HG03108 (cell line): ENCODE measurements around the gene MRPS18A.
"Not testable (repeated sequence)": the region's sequence is repeated elsewhere in the genome, so short reads cannot be mapped to it uniquely, and the experiment has no call there.

Source experiments
- ATAC-seq: cut with Tn5 transposase; IDR thresholded peaks from one replicate; pipeline ENCODE4 v1.9.1; 2021; ENCODE audit warnings: moderate library complexity; ENCODE audit not compliant: unreplicated experiment

The MRPS18A gene

DNA sequence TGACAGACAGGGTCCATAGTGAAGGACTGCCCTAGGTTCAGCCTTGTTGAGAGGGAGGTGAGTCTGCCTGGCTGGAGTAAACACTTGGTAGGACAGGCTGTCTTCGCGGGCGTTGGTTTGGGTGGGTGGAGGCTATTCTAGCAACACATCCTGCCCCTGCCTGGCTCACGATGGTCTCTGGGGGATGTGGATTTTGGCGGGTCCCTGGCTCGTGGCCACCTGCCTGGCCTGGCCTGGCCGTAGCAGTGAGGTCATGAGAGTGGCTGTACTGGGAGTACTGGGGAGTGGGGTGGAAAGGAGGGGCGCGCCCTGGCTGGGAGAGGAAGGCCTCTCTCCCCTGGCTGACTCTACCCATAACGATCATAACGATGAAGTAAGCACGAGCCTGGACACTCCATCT is 30.2 kb upstream of the MRPS18A start:
- ATAC-seq: no peak

GRCh38 chr6:43717389-43717788 is 29.8 kb upstream of the MRPS18A start:
- ATAC-seq: no peak

- ATAC-seq: no peak
These were observed 28.5 kb upstream of the MRPS18A start for GRCh38 chr6:43716099-43716498.

DNA sequence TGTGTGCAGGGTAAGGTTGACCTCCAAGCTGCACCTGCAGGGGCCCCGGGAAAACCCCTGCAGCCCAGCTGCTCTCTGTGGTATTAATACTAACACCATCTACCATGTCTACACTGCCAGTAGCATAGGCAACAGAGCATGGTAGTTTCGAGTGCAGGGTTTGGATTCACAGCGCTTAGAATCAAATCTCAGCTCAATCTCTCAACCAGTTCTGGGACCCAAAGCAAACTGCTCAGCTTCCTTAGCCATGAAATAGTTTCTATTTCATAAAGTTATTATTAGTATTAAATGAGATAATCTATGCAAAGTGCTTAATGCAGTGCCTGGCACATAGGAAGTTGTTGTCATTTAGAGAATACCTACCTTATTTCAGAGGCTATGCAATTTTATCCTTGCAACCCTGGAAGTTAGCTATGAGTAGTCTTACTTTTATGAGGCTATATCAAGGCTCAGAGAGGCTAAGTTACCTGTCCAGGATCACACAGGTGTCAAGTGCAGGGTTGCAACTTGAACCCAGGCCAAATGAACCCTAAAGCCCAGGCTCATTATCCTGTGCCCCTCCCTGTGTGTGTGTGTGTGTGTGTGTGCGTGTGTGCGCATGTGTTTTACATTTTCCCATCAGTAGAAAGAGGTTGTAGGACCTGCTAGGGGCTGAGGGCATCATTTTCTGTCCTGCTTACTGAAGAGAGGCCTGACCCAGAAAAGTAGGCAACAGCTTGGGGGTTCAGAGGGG is 27.6 kb upstream of the MRPS18A start:
- peak; percentile 84 for ATAC-seq

GRCh38 chr6:43714311-43715055 is 26.9 kb upstream of the MRPS18A start:
- peak; percentile 19 for ATAC-seq

DNA sequence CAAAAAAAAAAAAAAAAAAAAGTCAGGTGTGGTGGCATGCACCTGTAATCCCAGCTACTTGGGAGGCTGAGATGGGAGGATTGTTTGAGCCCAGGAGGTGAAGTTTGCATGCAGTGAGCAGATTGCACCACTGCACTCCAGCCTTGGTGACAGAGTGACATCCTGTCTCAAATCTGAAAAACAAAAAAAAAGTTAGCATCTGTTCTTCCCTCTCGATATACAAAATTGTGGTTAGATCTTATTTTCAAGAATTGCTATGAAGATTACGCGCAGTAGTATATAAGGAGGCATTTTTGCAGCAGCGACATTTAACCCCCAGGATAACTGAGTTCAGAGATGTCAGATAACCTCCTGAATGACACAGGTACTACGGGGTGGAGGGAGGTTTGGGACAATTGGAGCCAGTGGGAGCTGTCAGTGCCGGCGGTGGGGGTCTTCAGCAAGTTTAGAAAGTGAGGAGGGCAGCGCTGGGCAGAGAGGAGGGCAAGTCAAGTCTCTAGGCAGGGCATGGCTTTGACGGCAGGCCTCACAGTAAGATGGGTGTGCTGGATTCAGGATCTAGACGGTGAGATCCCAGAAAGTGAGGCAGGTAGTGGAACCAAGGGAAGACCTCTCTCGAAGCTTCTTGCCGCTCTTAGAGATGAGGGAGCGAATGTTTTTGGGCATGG is 26.2 kb upstream of the MRPS18A start:
- ATAC-seq: no peak

DNA sequence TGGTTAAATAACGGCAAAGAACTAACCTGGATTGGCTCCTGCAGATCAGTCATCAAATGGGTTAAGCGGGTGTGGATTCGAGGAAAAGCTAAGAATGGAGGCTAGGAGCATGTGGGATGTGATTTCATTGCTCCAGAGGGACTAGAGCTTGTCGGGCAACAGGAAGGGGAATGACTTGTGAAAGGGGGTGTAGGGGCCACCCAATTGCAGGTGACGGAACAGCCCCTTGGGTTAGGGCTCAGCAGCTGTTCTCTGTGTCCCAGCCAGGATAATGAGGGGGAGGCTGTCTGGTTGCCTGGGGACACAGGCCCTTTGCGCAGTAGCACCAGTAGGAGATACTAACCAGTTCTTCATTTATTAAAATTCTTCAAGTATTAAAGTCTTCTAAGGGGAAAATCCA is 25.0 kb upstream of the MRPS18A start:
- no peak for ATAC-seq

DNA sequence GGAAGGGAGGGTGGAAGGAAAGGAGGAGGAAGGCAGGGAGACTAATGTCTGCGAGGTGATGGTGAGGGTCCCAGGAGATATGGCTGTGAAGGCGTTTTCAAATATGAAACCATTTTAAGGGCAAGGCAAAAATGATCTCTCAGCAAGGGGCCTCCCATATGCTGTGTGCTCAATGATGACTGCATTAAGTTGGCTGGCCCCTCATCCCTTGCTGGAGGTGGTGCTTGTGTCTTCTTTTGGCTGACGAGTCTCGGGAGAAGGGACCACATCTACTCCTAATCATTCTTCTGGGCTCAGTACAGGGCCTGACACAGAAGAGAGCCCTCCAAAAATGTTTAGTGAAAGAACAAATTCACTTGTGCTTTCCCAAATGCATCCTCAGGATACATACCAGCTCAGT is 23.0 kb upstream of the MRPS18A start:
- no peak for ATAC-seq

- ATAC-seq: no peak
These were observed 22.2 kb upstream of the MRPS18A start for GRCh38 chr6:43709654-43710303.

DNA sequence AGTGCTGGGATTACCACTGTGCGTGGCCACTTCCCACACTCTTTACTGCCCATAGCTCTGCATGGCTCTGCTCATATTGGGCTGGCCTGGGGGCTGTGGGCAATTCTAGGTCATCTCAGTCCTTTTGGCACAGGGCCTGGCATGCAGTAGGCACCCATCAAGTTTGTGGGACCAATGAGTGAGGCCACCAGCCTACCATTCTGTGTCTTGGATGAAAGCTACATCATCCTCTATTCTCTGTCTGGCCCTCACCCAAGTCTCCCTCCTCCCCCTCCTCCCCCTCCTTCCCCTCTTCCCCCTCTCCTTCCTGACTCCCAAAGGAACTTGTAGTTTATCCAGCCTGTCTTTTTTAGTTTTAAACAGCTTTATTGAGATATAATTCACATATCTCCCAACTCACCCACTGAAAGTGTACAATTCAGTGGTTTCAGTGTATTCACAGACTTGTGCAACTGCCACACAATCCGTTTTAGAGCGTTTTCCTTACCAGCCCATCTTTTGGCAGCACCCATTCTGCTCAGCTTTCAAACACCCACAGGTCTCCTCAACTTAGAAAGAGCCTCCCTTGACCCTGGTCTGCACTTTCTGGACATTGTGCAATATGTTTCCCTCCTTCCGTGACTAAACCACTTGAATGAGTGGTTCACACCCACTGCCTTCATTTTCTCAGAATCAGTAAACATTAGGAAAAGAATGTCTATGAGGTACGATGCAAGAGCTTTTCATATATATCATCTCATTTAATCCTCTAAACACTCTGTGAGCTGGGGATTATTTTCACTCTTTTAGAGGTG is 21.5 kb upstream of the MRPS18A start:
- ATAC-seq: no peak

DNA sequence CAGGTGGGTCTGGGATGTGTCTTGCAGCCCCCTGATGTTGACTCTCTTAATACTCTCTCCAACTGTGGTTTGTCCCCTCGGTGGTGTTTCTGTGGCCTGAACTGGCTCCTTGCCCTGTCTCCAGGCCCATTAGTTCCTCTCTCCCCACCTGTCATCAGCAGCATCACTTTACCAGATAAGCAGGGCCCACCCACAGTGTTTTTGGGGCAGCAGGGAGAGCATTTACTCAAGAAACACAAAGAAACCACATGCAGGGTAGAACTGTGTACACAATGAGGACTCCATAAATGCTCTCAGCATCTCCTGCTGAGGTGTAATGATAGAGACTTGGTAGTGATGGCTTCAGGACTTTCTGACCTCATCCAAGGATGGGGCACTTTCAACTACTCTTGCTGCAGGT is 20.2 kb upstream of the MRPS18A start:
- ATAC-seq: no peak

DNA sequence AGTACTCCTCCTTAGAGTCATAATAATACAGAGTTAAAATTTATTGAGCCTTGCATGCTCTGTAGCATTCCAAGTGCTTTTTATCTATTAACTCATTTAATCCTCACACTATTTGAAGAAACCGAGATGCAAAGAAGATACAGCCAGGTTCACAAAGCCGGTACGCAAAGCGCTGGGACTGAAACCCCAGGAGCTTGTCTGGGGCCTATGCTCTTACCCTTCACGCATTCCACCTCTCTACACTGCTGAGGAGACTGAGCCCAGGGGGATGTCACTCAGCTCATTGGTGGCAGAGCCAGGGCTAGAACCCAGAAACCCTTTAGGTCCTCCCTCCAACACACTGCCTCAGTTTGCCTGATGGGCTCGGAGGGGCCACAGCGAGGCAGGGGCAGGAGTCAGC is 19.7 kb upstream of the MRPS18A start:
- ATAC-seq: no peak

- no peak for ATAC-seq
These were observed 19.2 kb upstream of the MRPS18A start for GRCh38 chr6:43706788-43707187.

GRCh38 chr6:43705996-43706395 is 18.4 kb upstream of the MRPS18A start:
- no peak for ATAC-seq

DNA sequence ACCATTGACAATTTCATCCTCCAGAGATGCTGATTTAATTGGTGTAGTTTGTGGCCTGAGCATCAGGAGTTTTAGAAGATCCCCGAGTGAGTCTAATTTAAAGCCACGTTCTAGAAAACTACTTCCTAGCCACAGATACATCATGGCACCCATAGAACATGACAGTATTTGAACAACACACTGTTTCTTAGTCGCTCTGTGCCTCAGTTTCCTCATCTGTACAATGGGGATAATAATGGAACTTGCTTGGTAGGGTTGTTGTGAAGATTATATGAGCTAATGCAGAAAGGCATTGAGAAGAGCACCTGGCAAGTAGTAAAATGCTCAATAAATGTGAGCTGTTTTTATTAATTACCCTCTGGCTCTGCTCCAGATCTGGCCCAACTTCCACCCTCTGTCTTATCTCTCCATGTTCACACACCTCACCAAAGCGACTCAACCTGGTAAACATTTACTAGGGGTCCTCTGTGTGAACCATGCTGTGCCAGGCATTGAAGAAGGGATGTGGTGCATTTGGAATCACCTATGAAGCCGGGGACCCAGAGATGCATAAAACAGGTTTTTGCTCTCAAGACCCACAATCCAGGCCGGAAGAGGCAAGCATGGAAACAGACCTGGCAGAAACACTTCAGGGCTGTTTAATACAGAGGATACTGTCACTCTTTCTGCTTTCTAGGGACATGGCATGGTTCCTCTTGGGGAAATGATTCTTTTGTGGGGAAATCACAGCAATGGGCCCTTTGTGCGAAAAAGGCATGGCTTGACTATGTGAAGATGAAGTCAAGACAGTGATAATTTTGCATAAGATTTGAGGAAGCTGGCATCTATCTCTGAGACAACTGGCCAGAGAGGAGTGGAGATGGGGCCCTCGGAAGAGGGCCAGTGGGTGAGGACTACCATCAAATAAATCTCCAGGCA is 16.2 kb upstream of the MRPS18A start:
- ATAC-seq: no peak

DNA sequence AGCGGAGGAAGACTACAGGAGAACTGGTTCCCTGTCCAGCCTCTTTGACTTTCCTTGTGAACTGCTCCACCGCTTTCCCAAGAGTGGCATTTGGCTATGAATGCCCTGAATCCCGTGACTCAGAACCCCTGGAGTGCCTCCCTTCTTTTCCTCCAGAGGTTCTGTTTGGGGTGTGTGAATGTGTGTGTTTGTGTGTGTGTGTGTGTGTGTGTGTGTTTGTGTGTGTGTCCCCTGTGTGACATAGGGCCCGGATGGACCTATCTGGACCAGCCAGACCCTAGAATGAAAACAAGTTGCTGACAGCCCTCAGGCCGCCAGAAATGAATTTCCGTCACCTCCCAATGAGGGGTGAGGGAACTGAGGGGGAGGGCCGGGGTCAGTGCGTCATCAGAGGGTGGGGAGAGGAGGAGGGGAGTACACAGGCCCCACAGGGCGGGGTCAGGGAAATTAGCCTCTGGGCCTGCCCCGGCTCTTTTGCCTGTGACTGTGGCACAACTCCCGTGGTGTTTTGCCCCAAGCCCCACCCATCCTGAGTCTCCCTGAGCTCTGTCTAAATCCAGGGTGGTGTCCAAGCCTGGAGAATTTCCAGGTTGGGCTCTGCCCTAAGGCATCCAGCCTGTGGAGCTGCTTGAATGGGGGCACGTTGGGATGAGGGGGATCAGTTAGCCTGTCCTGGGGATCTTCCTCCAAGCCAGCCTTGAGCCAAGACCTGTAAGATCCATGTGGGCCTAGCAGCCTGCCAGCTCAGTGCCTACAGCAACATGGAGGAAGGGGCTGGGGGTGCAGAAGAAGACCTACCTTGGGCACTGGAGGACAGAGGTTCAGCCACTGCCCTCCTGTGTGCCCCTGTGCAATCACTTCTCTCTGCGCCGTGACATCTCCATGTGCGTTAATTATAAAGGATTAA is 15.2 kb upstream of the MRPS18A start:
- no peak for ATAC-seq

- no peak for ATAC-seq
These were observed 14.6 kb upstream of the MRPS18A start for GRCh38 chr6:43702171-43702533.

GRCh38 chr6:43700939-43701560 is 13.5 kb upstream of the MRPS18A start:
- not testable (repeated sequence) for ATAC-seq
